HG03159 (cell line): ENCODE measurements around the gene STXBP5.

Experiments used
- ATAC-seq: cut with Tn5 transposase; IDR thresholded peaks from one replicate; pipeline ENCODE4 v1.9.1; 2021; ENCODE audit warnings: mild to moderate bottlenecking, moderate library complexity; ENCODE audit not compliant: unreplicated experiment

The STXBP5 gene

DNA sequence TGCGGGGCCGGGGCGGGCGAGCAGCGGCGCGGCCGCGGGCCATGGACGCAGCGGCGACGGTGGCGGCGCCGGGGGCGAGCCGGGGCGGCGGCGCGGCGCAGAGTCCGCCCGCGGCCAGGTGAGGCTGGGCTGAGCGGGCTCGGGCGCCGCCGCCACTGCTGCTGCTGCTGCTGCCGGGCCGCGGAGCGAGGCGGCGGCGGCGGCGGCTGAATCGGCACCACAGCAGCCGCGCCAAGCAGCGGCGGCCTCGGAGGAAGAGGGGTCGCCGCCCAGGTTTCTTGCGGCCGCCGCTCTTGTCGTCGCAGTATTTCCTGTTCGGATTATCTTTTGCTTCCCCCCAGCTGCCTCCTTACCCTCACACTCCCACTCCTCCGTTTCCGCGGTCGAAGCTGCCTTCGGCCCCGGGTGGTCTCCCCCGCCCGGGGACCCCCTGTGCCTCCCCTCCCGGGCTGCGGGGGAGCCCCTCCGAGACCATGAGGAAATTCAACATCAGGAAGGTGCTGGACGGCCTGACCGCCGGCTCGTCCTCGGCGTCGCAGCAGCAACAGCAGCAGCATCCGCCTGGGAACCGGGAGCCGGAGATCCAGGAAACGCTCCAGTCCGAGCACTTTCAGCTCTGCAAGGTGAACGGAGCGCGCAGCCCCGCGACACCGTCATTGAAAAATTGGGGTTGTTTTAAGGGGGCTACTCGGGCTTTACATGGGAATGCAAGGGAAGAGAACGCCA, at the start of gene STXBP5:
Gene STXBP5 (plus strand): TSS at position 358 of the 726 bp plus-strand sequence. CDS start 116 bp downstream, at position 474.
- ATAC-seq = peak; percentile 29

DNA sequence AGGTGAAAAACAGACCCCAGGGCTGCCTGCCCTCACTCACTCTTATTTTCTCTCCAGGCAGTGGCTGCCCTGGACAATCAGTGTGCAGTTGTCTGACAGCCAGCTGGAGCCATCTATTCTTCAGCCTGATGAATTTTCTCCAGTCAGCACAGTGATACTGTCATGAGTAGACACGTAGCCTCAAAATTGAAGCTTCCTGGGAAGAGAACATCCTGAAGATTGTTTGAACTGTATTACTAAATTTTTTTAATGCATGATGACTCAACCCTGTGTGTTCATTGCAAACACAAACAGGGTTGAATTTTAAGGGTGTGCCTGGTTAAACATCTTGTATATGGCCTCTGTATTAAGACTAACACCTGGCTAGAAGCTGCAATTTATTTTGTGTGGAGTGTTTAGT, 49.8 kb upstream of the STXBP5 start:
- no peak for ATAC-seq

DNA sequence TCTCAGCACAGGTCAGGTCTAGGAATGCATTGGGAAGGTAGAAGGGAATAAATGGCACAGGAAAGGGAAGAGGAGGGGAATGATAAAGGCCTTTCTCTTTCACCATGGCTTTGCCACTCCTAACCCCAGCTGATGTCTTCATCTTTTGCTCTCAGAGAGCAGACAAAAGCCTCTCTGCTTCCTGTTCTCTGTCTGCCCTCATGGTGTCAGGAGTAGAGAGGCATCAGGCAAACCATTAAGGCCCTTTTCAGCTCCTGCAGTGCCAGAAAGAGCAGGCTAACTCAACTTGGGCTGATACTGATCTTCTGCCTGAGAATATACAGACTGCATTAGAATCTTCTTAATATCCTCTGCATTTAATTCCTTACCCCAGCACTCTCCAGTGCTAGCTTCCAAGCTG, 48.0 kb upstream of the STXBP5 start:
- ATAC-seq = no peak

DNA sequence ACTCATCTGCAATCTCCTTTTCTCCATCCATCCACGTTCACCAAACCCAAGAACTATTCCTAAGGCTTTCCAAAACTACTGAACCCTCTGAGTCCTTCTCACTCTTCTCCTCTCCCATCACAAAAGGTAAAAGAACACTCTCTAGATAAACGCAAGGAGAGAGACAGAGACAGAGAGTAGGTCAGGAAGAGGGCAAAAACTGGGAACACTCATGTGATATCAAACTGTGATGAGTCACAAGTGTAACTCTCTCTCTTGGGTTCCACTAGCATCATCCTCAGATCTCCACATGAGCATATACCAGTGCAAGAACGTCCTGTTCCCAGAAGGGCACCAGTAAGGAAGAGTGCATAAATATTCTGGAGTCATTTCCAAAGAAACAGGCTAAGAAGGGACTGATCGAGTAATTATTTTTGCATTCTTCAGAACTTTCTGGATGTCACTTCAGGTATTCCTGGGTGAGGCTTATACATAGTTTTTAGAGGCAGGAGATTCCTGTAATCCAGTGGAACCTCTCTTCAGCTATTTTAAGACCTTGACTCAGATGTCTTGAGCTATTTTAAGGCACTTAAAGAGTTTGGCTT, 47.3 kb upstream of the STXBP5 start:
- ATAC-seq = no peak

DNA sequence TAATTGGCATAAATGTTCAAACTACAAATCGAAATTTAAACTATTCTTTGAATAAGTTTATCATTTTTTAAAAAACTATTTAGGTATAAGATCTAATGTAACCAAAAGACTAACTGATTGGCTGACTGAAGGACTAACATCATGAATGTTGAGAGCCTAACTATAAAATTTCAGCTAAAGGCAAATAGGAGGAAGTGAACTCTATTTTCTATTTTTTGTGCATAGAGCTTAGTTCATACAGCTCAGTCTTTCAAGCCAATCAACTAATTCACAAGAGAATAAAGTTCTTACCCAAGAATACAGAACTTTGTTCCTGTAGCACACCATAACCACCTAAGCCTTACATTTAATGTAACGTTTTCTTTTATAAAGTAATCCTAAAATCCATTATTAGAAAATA, 46.3 kb upstream of the STXBP5 start:
- no peak for ATAC-seq

DNA sequence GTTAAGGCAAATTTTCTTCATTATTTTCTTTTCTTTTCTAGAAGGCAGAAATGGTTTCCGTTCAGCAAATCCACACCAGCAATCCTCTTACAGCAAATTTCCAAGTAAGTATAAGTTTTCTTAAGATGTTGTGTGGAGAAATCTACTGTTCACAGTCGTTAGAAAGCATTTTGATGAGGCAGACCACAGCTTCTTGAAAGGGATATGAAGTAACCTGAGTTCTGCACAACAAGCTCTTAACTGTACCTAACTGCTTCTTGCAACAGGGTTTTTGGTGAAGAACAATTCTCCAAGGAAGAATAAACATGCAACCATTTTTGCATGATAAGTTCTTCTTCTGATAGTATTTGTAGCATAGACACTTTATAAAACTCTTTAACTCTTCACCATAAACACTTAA, 45.3 kb upstream of the STXBP5 start:
- no peak for ATAC-seq

DNA sequence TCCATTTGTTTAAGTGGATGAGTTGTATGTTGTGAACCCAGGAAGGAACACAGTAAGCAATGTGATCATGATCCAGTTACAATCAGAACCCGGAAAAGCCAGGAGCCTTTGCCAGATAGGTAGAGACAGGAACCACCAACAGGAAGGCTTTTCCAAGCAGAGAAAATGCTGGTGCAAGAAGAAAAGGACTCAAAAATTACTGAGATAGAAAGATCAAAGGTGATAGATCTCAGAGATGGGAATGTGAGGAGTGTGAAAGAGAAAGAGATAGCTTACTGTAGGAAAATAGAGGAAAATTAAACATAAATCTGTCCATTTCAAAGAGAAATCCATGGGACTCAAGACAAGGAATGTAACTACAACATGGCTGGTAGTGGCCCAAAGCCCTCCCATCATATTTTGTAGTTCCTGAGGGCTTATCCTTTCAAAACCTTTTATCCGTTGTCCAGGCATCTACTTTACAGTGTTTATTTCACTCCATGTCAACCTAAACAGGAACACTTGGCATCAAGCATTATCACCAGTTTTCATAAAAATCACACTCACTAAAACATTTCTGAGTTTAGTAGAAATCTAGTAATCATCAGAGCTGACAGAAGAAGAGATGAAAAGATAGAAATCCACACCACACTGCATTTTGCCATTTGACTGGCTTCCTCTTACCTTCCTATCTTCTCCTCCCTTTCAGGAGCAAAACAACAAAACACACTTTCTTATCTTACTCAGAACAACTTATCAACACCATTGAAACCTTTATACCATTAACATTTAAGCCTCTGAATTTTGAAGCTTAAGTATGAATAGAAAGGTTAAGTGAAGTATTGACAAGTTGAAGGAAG, 44.5 kb upstream of the STXBP5 start:
- ATAC-seq = no peak

DNA sequence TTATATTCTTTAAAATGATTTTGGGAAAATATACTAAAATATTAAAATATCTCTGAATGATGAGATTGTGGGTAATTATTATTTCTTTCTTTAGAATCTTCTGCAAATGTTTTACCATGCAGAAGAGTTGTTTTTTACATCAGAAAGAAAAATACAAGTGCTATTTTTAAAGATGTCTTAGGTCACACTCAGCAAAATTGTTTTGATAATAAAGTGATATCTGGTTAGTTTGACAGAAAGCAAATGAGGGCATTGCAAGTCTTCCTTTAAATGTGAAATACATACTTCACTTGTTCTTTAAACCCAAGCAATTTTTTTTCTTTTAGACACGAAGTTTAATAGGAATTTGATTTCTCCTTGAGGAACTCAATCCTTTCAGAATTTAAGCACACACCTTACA, 43.6 kb upstream of the STXBP5 start:
- ATAC-seq = no peak

DNA sequence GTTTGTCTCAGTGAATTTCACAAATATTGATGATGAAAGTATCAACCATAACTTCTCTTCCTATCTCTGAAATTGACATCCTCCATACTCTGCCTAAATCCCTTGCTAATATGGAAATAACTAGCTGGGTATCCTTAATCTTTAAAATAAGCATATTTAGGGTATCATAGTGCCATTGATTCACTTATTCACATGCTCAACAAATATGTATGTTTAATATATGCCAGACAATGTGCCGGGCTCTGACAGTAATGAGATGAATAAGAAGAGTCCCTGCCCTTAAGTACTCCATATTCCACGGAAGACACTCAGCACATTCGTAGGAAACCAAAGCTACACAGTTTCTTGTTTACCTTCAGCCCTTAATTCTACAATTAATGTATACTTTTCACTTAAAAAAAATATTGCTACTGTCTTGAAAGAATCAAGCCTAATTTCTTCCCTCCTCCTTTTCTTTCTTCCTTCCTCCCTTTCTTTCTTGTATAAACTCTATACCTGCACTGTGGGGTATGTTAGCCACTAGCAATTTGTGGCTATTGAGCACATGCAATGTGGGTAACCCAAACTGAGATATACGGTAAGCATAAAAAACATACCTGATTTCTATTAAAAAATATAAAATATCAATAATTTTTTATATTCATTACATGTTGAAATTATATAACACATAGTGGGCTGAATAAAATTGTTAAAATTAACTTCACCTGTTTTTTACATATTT, 42.8 kb upstream of the STXBP5 start:
- ATAC-seq = no peak

DNA sequence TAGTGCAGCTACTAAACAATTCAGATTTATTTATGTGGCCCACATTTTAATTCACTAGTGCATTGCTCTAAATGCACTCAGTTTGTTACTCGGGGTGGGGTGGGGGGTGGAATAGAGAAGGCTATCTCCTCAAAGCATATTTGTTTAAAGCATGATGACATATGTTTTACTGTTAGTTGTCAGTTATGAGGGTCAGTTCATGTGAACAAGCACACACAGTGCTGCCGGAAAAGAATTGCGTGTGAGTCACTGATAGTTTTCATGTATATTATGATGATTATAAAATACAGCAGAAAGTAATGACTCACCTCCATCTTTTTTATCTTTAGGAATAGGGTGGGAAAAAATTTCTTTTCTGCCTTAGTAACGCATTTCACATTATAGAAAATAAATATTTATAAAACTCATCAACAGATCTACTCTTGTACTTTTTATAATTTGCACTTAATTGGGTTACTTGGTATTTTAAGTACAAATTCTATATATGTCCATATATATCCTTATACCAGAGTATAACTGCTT, 42.2 kb upstream of the STXBP5 start:
- no peak for ATAC-seq

DNA sequence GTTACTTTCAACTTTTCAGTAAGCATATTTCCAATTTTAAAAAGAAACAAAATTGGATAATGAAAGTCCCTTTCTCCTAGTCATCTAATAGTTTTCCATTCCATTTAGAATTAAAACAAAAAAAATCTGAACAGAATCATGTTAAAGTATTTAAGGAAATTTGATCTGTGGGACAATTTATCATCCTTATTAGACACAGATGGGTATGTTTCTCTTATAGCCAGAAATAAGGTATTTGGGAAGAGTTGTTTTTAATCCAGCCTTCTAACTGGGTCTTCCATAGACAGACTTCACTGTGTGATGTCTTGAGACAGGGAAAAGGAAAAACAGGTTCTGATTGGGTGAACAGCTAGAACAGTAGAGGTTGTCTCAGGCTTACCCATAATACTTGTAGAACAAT, 39.5 kb upstream of the STXBP5 start:
- ATAC-seq = no peak

DNA sequence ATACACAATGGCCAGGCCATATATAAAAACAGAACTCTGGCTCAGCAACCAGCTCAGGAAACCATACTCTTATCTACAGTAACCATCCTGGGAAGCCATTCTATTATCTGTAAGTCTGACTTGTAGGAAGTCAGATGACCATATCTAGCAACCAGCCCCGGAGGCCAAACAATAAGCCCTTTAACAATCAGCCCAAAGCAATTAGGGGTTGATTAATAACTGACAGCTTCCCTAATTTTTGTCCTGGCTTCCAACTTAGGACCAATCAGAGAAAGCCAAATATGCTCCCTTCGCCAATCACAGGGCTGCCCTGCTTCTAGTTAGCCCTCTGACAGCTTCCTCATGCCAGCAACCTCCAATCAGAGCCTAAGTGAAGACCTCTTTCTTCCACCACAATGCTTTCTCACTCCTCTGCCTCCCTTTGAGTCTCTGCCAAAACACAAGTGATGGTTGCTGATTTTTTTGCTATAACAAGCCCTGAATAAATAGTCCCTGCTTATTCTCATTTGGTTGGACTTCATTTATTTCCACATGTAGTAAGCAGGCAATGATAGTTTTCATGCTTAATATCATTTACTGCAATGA, 37.8 kb upstream of the STXBP5 start:
- no peak for ATAC-seq

DNA sequence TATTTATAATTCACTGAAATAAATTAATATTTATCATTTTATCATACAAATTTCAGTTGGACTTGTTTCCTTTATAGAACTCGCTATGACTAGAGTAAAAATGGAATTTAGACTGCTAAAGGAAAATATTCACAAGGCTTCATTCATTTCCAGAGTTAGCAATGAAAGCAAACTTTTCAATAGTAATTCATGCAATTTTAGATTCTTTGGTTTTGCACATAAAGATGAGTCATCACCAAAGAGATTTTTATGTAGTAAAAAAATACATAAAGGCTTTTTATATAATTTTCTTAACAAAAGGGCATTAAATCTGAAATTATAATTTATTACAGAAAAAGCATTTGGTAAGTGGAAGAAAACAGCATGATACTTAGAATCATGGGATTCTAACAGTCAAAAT, 37.2 kb upstream of the STXBP5 start:
- ATAC-seq = no peak

DNA sequence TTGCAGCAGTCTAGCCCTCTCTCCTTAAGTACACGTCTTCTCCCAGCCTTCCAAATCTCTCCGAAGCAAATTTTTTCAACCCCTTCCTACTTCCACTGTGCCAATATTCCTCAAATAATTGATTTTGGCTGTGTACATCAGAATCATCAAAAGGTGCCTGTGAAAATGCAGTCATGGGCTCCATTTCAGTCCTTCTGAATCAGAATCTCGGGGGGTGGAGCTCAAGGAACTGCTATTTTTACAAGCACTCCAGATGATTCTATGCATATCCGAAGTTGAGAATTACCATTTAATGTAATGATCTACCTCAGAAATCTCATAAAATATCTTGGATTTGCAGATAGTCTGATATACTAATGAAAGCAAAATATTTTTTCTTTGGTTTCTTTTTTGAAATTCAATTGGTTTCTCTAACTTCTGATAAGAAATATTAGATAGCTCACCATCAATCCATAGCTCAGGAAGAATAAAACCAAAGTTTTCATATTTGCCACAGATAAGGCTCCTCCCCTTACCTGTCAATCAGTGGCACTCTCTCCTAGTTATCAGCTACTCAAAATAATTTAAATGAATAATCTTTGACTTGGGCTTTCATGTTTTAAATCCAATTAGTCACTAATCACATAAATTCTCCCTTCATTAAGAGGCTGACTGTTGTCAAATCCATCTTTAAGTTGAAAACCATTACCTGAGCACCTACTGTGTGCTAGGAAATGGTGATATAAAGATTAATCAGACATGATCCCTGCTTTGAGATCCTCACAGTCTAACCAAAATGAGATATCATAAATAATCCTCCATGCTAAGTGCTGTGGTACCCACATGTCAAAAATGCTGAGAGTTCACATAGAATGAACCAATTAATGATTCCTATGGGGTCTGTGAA, 36.4 kb upstream of the STXBP5 start:
- no peak for ATAC-seq

DNA sequence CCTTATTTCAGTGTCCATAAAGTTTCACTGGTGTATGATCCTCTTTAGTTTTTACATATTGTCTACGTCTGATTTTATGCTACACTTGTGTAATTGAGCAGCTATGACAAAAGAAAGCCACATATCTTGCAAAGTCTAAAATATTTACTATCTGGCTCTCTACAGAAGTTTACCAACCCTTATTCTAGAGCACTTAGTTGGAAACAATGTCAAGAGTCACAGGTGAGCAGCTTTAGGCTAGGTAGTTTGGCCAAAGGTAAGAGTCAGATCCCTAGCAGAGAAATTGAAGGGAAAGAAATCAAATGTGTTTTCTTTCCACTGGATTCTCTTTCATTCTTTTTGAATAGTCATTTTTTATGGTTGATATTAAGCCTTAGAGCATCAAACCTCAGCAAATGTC, 34.7 kb upstream of the STXBP5 start:
- no peak for ATAC-seq

DNA sequence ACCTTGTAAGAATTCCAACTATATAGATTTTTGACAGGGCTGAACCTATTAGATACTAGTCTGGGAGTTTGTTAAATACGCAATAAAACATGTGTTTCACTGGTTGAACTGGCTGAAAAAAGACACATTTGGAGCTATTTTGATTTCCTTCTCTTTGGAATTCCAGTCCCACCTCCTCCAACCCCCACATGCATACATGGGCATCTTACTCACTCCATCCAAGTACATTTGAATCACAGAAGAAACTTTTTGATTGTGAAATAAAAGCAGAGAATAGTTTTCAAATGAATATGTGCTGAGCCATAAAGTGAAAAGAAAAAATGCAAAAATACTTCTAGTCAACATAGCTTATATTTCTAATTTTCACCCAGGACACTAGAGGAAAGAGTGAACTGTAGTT, 33.9 kb upstream of the STXBP5 start:
- ATAC-seq = no peak

DNA sequence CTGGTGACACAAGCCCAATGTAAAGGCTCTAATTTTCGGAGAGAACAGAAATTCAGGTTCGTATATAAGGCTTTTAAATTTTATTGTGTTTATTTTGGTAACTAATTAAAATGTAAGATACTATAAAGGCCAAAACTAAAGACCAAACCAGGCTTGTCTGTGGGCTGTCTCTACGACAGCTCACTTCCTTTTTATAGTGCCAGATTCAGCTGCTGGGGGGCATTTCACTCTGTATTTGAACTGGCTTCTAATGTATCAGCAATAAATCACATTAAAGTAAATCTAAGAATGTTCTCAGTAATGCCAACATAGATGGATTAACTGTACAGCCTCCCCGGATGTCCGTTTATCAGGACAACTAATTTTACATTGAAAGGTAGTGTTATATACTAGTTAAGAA, 31.1 kb upstream of the STXBP5 start:
- no peak for ATAC-seq

DNA sequence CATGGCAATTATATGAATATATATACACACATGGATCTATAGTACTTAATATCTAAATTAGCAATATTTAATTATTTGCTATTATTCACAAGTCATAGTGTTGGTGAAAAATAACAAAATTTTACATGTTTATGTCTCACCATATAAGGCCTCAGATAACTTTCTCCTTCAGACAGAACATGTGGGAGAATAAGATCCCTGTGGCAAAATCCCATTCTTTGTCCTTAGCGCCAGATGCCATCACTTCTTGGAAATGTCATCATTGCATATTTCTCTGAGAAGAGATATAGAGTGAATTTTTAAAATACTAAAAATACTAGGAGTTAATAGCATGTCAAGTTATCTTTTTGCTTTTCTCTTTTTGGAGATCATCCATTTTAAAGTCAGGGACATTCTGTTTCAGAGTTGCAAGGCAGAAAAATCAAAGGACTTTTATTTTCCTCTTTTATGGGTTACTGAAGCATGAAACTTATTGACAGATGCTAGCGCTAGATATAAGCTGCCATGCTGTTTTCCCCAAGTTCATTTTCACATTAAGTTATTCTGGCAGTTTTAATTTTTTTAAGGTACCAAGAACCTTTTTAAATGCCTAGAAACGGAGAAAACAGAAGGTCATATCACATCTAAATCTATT, 30.4 kb upstream of the STXBP5 start:
- ATAC-seq = no peak

DNA sequence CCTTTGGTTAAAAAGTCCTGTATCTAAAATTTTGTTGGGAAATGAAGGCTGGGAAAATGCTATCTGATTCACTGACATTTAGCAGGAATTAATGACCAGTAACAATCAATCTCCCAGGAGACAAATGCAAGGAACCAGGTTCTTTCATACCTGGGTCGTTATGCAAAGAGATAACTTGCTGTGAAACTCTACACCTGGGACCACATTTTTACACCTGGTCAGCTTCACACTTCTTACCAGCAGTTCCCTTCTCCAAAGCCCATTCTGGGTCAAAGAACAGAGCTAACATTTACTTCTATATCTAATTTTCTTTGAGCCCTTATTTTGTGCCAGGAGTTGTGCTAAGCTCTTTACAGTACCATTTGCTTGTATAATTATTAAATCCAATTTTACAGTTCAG, 27.4 kb upstream of the STXBP5 start:
- no peak for ATAC-seq
